HepG2 (cell line): ENCODE data around the gene SCAF4. TPM values are rescaled to one million over a fixed set of nuclear protein-coding genes. Genes with fewer than 3 reads are reported as not detected.
A peak's percentile ranks its signal among the peaks of the same experiment; 100 is the strongest.

Experiments used
- ATAC-seq: fragments of 200-7000 bp; cut with Tn5 transposase; 3 replicates; pipeline ENCODE4 v1.9.1; 2020; ENCODE audit warnings: mild to moderate bottlenecking, moderate library complexity
- BruUV-seq: library from RNA; stranded (reverse); fragments of 400-500 nt; replicated peaks from 2 replicates; lab custom pipeline; 2021; lab: Mats Ljungman, UMichigan
- CTCF ChIA-PET: fragments of 300-600 bp; formaldehyde crosslinking; extraction: SDS; loops from one replicate; lab custom pipeline; 2021; ENCODE audit warnings: low total read pairs, inconsistent platforms, low intra/inter-chr PET ratio; lab: Yijun Ruan, JAX
- POLR2A ChIA-PET: fragments of 350-600 bp; sonication (Branson Sonifier 250); formaldehyde crosslinking; loops from one replicate; lab custom pipeline; 2020; ENCODE audit warnings: antibody characterized with exemption, inconsistent platforms; lab: Yijun Ruan, JAX
- DNase-seq: peaks from one replicate; pipeline ENCODE4 v3.0.0-alpha.2; 2015; ENCODE audit warnings: low spot score
- FAIRE-seq: peaks from 3 replicates; lab custom pipeline; 2011; peaks lifted over from hg19 to GRCh38; lab: Jason Lieb, UNC
- H2AFZ ChIP-seq: one replicate; pipeline ENCODE4 v1.6.1; 2011; ENCODE audit warnings: low read length, inconsistent platforms
- H3K27ac ChIP-seq: fragments of 300-600 bp; 3 replicates; pipeline ENCODE4 v1.8.0; 2011; ENCODE audit warnings: mixed run types, mild to moderate bottlenecking, mixed read lengths, low read length, inconsistent platforms; ENCODE audit not compliant: insufficient read depth; ENCODE audit errors: extremely low read length
- H3K27me3 ChIP-seq, 2 experiments: fragments of 200-600 bp in 1 of 2; 2 replicates in 1 of 2; 3 replicates in 1 of 2; pipeline versions ENCODE4 v1.6.0 to v1.8.0; 2011; ENCODE audit warnings: low read length in 2 of 2, mild to moderate bottlenecking in 2 of 2, moderate library complexity in 2 of 2, inconsistent platforms in 1 of 2; ENCODE audit not compliant: insufficient read depth in 2 of 2, control insufficient read depth in 1 of 2
- H3K36me3 ChIP-seq, 2 experiments: fragments of 200-600 bp in 1 of 2; replicated peaks in 1 of 2; 2 replicates in 1 of 2; 3 replicates in 1 of 2; pipeline versions ENCODE4 v1.5.1 to v1.8.0; 2011; ENCODE audit warnings: low read length in 2 of 2, inconsistent platforms in 1 of 2; ENCODE audit not compliant: insufficient read depth in 2 of 2, control insufficient read depth in 1 of 2
- H3K4me1 ChIP-seq: 2 replicates; pipeline ENCODE4 v1.5.1; 2012; ENCODE audit warnings: low read length, inconsistent platforms; ENCODE audit not compliant: insufficient read depth
- H3K4me2 ChIP-seq: 2 replicates; pipeline ENCODE4 v1.6.0; 2011; ENCODE audit warnings: low read depth, low read length, inconsistent platforms
- H3K4me3 ChIP-seq, 3 experiments: fragments of 200-600 bp in 1 of 3; sonication (generic), shearing (Covaris generic) in 1 of 3; replicated peaks in 1 of 3; 2 replicates each; pipeline ENCODE4 v1.5.1; 2011 to 2016; ENCODE audit warnings: low read length in 3 of 3, inconsistent platforms in 2 of 3, low read depth in 2 of 3, mild to moderate bottlenecking in 2 of 3, control low read depth in 1 of 3, mixed read lengths in 1 of 3; ENCODE audit not compliant: insufficient read depth in 1 of 3
- H3K79me2 ChIP-seq: one replicate; pipeline ENCODE4 v1.6.1; 2011; ENCODE audit warnings: low read length, inconsistent platforms; ENCODE audit not compliant: insufficient read depth
- H3K9ac ChIP-seq: 2 replicates; pipeline ENCODE4 v1.6.0; 2011; ENCODE audit warnings: mild to moderate bottlenecking, low read depth, low read length, inconsistent platforms; ENCODE audit not compliant: insufficient read depth
- H3K9me3 ChIP-seq: 2 replicates; pipeline ENCODE4 v1.5.1; 2012; ENCODE audit warnings: mild to moderate bottlenecking, low read length
- H4K20me1 ChIP-seq: 2 replicates; pipeline ENCODE4 v1.6.0; 2011; ENCODE audit warnings: inconsistent platforms, mild to moderate bottlenecking, low read length, moderate library complexity; ENCODE audit not compliant: insufficient read depth
- ARNTL ChIP-seq: sonication (generic); formaldehyde crosslinking; IDR thresholded peaks from 2 replicates; pipeline ENCODE4 v1.4.0; 2020; ENCODE audit warnings: mild to moderate bottlenecking, missing genetic modification reagents
- CEBPG ChIP-seq: IDR thresholded peaks from 2 replicates; pipeline ENCODE4 v1.6.1; 2016
- KDM1A ChIP-seq: IDR thresholded peaks from 2 replicates; pipeline ENCODE4 v1.6.1; 2016; ENCODE audit warnings: missing compliant biosample characterization
- MYC ChIP-seq: sonication (generic); formaldehyde crosslinking; IDR thresholded peaks from 2 replicates; pipeline ENCODE4 v1.9.0; 2021; ENCODE audit warnings: missing genetic modification reagents, borderline replicate concordance
- NKX3-1 ChIP-seq: sonication (generic); formaldehyde crosslinking; IDR thresholded peaks from 2 replicates; pipeline ENCODE4 v1.5.0; 2020; ENCODE audit warnings: missing genetic modification reagents
- PPARG ChIP-seq: conservative IDR thresholded peaks from 2 replicates; pipeline ENCODE4 v1.6.1; 2016; ENCODE audit warnings: missing biosample characterization, missing genetic modification reagents
- SOX6 ChIP-seq, 2 experiments: fragments of 450-650 bp in 1 of 2; sonication (generic) in 1 of 2; formaldehyde crosslinking in 1 of 2; IDR thresholded peaks; 2 replicates each; pipeline versions ENCODE4 v1.4.0 to v1.6.1; 2017 to 2020; ENCODE audit warnings: antibody characterized with exemption in 1 of 2, mild to moderate bottlenecking in 1 of 2, missing genetic modification reagents in 1 of 2
- ZNF44 ChIP-seq: sonication (generic); formaldehyde crosslinking; IDR thresholded peaks from 2 replicates; pipeline ENCODE4 v1.5.1; 2020; ENCODE audit warnings: mild to moderate bottlenecking, missing genetic modification reagents
- WGBS: methylation state at CpG from one replicate; pipeline ENCODE4 v1.1.6; 2017; ENCODE audit warnings: low lambda C conversion rate; 5-methylcytosine and 5-hydroxymethylcytosine counted together
- in situ Hi-C: cut with HindIII; loops from 2 replicates; pipeline ENCODE4 v1.10.0; 2017; ENCODE audit warnings: low pct_unique_long_range_greater_than_20kb; ENCODE audit not compliant: extremely low pct_ligation_motif_present
- intact Hi-C: fragments of 100-400 bp; cut with micrococcal nuclease; formaldehyde crosslinking; loops from one replicate; pipeline ENCODE4 v1.10.0; 2022; ENCODE audit not compliant: unreplicated experiment
- polyA plus RNA-seq, 8 experiments: library from polyadenylated mRNA; depleted of rRNA in 3 of 8; stranded (reverse) in 7 of 8; unstranded in 1 of 8; fragments of >200 nt; fragmentation: Illumina TruSeq in 4 of 8; extraction: Trizol in 4 of 8; gene quantifications; 2 replicates each; pipeline versions ENCODE4 v1.2.1 to v1.2.3, GENCODE V29; 2011 to 2016; ENCODE audit warnings: low read depth in 4 of 8, missing spikeins in 1 of 8, mixed read lengths in 1 of 8; ENCODE audit not compliant: insufficient read depth in 1 of 8
- total RNA-seq, 5 experiments: library from RNA; depleted of rRNA; stranded (reverse); fragments of >200 nt; fragmentation: Illumina TruSeq; extraction: Trizol; gene quantifications; 2 replicates each; pipeline ENCODE4 v1.2.3, GENCODE V29; 2016; ENCODE audit warnings: low read depth in 1 of 5
- TF ChIP-seq, protein P1 (sequence below): sonication (generic); IDR thresholded peaks from 2 replicates; pipeline ENCODE4 v1.6.1; 2016; ENCODE audit warnings: low read depth, borderline replicate concordance
- TF ChIP-seq, protein P2 (sequence below), 2 experiments: fragments of 450-650 bp in 1 of 2; sonication (generic) in 1 of 2; formaldehyde crosslinking in 1 of 2; IDR thresholded peaks; 2 replicates each; pipeline versions ENCODE4 v1.6.1 to v1.8.0; 2016 to 2022; ENCODE audit warnings: antibody characterized with exemption in 1 of 2, mild to moderate bottlenecking in 1 of 2, missing genetic modification reagents in 1 of 2
- TF ChIP-seq, protein P3 (sequence below): sonication (generic); formaldehyde crosslinking; IDR thresholded peaks from 2 replicates; pipeline ENCODE4 v1.4.0; 2020; ENCODE audit warnings: missing genetic modification reagents

The SCAF4 gene
- total and polyA plus RNA-seq, 2 of the 13 experiments (the other 11 are each of a cell fraction or from before 2014, with no cell fraction given) = 9.1 to 11.5 TPM

DNA sequence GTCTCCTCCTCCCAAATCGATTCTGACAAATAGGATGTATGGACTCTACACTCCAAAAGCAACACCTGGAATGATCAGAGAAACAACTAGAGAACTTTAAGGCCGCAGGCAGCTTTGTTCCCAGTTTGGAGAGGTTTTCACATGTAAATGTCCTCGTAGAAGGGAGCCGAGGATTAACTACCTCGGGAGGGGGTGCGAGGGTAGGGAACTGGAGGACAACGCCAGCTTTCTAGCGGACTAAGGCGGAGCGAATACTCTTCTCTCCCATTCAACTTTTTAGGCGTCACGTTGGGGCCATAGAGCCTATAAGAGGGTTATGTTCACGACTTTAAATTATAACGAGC lies 1.2 kb downstream of the SCAF4 start (continued):
- TF ChIP-seq SOX6 (IDR thresholded peaks at IDR 0.05) (no peak), SOX6 (CRISPR knock-in tag; IDR thresholded peaks at IDR 0.05) (0 out of 2 replicates have a peak, but pooled peaks have one; percentile 19)

DNA sequence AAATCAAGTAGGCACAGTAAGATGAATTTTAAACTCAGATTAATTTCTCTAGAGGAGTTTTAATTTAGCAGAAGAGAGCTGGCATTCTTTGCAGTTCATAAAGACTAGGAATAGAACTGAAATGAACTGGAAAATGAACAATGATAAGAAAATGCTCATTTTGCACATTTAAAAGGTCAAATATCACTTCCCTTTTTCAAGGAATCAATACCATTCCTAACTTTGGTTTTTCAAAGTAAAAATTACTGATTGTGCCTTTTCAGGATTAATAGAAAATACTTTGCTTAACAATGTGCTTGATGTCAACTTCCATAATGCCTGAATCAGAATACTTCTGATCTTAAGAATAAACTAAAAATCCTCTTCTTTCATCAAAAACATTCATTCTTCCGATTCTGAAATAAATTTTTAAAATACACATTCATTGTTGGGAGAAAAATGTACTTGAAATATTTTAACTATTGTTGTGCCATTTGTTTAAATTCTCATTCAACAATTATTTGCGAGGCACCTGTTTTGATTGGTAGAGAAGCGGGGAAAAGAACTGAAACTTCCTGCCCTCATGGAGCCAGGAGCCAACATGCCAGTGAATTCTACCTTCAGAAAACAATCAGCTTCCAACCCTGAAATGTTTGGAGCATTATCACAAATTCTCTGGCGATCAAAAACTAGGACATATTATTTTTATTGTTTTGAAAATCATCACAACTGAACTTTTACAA lies 2.1 kb downstream of the SCAF4 start:
- in situ Hi-C loops (no loop called here), intact Hi-C loops (loop anchor here (5.0 kb wide), 1 partner anchor 62 kb away; no protein-coding TSS in a partner anchor)
- Histone ChIP-seq H3K79me2 (peaks cover 69% of the 10 kb centered on the region), H3K4me3 (peak overlapping the region; percentile 96), H3K4me2 (peak overlapping the region; percentile 76), H3K27me3 (no peaks in the 10 kb centered on the region; a peak in 1 of 5 replicates), H2AFZ (no peak overlapping the region), H3K4me1 (peaks cover 60% of the 10 kb centered on the region), H3K9me3 (no peaks in the 10 kb centered on the region), H3K9ac (peak overlapping the region; percentile 99), H4K20me1 (peaks cover 58% of the 10 kb centered on the region), H3K36me3 (peaks cover 0 to 9% of the 10 kb centered on the region in 2 experiments; a peak in 1 of 5 replicates), H3K27ac (no peak overlapping the region)
- 27% methylated on average over 4 of the region's 4 CpGs for WGBS
- CTCF ChIA-PET = no interaction called here
- ATAC-seq (no peak), FAIRE-seq (peak; percentile 50), DNase-seq (no peak)
- BruUV-seq = TSS peak; percentile 56
- POLR2A ChIA-PET = interaction anchor here (1.4 kb wide), 1 partner anchor 8 kb away, joined by 3 read pairs; no protein-coding TSS in a partner anchor
- no peak for TF ChIP-seq MYC (CRISPR knock-in tag)
- TF ChIP-seq NKX3-1 (CRISPR knock-in tag) = no peak
- no peak for TF ChIP-seq ARNTL (CRISPR knock-in tag)
- no peak for TF ChIP-seq ZNF44 (CRISPR knock-in tag)
- TF ChIP-seq PPARG (CRISPR knock-in tag) = no peak
- TF ChIP-seq, protein P1, sequence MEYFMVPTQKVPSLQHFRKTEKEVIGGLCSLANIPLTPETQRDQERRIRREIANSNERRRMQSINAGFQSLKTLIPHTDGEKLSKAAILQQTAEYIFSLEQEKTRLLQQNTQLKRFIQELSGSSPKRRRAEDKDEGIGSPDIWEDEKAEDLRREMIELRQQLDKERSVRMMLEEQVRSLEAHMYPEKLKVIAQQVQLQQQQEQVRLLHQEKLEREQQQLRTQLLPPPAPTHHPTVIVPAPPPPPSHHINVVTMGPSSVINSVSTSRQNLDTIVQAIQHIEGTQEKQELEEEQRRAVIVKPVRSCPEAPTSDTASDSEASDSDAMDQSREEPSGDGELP = no peak
- no peak for TF ChIP-seq KDM1A
- TF ChIP-seq CEBPG (CRISPR knock-in tag) = no peak
- TF ChIP-seq, protein P2, sequence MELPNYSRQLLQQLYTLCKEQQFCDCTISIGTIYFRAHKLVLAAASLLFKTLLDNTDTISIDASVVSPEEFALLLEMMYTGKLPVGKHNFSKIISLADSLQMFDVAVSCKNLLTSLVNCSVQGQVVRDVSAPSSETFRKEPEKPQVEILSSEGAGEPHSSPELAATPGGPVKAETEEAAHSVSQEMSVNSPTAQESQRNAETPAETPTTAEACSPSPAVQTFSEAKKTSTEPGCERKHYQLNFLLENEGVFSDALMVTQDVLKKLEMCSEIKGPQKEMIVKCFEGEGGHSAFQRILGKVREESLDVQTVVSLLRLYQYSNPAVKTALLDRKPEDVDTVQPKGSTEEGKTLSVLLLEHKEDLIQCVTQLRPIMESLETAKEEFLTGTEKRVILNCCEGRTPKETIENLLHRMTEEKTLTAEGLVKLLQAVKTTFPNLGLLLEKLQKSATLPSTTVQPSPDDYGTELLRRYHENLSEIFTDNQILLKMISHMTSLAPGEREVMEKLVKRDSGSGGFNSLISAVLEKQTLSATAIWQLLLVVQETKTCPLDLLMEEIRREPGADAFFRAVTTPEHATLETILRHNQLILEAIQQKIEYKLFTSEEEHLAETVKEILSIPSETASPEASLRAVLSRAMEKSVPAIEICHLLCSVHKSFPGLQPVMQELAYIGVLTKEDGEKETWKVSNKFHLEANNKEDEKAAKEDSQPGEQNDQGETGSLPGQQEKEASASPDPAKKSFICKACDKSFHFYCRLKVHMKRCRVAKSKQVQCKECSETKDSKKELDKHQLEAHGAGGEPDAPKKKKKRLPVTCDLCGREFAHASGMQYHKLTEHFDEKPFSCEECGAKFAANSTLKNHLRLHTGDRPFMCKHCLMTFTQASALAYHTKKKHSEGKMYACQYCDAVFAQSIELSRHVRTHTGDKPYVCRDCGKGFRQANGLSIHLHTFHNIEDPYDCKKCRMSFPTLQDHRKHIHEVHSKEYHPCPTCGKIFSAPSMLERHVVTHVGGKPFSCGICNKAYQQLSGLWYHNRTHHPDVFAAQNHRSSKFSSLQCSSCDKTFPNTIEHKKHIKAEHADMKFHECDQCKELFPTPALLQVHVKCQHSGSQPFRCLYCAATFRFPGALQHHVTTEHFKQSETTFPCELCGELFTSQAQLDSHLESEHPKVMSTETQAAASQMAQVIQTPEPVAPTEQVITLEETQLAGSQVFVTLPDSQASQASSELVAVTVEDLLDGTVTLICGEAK (IDR thresholded peaks at IDR 0.05) = no peak
- TF ChIP-seq, protein P2 (CRISPR knock-in tag; IDR thresholded peaks at IDR 0.05) = no peak
- TF ChIP-seq, protein P3, sequence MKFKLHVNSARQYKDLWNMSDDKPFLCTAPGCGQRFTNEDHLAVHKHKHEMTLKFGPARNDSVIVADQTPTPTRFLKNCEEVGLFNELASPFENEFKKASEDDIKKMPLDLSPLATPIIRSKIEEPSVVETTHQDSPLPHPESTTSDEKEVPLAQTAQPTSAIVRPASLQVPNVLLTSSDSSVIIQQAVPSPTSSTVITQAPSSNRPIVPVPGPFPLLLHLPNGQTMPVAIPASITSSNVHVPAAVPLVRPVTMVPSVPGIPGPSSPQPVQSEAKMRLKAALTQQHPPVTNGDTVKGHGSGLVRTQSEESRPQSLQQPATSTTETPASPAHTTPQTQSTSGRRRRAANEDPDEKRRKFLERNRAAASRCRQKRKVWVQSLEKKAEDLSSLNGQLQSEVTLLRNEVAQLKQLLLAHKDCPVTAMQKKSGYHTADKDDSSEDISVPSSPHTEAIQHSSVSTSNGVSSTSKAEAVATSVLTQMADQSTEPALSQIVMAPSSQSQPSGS (CRISPR knock-in tag) = no peak
